Measurements from ENCODE around the gene SUGT1.

Gene SUGT1

DNA sequence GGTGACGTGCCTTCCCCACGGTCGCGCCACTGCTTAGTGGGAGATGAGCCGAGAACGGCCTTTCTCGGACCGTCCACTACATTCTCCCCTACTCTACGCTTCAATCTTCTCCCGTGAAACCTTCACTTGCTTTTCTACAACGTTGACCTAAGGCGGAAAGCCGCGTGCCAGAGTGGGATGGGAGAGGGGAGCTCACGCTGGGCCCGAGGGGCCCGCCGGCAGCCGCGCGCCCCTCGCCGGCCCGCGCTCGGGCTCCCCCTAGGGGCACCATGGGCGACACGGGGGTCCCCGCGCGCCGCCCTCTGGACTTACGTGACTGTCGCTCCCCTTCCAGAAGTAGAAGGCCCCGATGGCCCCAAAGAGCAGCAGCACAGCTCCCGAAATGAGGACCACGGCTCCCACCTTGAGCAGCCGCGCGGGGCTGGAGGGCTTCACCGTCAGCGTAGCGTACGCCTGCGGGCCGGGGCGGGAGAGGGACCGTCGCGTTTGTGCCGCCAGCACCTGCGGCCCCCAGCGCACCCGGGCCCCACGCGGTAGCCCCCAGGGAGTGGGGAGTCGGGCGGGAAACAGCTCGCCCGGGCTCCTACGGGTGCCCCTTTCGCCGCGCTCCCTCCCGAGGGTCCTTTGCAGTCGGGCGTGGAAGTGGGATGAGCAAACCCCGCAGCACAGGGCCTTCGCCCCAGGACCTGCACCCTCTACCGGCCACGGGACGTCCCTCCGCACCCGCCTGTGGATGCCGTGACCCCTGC lies 86.3 kb downstream of the SUGT1 start:
- DNase-seq = no peak

DNA sequence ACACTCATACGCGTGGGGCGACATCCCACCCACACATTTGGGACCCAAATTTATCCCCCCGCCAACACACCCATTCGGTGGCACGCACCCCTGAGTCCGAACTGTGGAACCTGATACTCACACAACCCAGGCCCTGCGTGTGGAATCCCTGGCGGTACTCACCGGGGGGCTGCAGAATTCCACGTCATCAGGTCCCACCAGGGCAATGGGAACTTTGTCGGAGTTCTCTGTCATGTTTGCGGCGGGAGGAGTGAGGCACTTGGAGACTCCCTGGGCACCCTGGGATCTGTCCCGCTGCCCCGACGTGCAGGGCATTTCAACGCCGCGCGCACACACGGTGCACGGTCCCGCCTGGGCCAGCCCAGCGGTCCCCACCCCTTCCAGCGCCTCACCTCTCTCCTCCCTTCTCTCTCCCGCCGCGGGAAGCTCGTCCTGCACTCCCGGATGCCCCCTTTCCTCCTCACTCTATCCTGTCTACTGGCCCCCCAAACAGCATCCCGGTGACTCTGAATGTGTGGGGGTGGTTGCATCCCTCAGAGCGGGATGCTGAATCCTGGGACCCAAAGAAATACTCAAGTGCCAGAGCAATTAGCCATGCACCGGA lies 86.9 kb downstream of the SUGT1 start, which contains the start of gene CNMD:
TSS of gene CNMD (minus strand) at position 353 of the 604 bp plus-strand sequence. CDS start at position 234, 119 bp downstream.
- DNase-seq = no peak

DNA sequence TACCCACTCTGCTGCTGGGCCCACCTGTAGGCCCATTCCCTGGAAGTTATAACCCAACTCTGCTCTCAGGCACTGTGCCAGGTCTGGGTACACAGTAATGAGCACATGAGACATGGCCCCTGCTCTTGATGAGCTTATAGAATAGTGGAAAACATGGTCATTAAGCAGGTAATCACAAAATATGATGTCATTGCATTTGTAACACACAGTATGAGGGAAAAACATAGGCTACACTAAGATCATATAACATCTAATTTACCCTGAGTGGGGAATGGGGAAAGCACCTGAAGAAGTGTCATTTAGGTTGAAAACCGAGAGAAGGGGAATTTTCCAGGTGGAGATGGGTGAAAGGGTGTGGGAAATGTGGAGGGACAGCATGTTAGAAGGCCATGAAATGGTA lies 90.9 kb downstream of the SUGT1 start:
- DNase-seq = no peak

DNA sequence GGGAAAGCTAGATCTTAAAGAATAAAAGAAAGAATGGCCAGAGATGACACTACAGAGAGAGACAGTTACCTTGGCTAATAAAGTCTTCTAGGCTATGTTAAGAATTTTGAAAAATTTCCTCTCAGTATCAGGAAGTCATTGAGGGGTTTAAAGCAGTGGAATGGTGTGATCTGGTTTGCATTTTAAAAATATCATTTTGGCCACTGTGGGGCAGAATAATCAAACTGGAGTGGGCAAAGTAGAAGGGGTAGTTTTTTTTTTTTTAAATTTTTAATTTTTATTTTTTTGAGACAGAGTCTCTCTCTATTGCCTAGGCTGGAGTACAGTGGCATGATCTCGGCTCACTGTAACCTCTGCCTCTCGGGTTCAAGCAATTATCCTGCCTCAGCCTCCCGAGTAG lies 91.4 kb downstream of the SUGT1 start:
- DNase-seq = no peak

DNA sequence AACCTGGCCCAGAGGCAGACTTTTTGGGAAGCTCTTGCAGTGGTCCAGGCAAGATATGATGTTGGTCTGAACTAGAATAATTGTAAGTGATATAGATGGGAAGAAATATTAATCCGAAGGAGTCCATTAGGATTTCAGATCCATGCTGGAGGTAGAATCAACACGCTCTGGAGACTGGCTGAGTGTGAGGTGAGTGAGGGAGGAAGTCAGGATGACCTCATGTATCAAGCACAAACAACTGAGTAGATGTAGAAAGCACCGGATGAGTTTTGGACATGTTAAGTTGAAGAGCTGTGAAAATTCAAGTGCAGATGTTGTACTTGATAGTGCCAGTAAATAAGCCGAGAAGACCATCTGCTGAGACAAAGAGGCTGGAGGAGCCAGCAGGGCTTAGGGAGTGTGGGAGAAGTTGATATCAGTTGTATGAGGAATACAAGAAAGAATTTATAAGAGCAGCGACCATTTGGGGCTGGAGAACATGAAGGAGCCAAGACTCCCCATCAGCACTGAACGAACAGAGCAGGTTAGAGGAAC lies 92.3 kb downstream of the SUGT1 start:
- DNase-seq = no peak

DNA sequence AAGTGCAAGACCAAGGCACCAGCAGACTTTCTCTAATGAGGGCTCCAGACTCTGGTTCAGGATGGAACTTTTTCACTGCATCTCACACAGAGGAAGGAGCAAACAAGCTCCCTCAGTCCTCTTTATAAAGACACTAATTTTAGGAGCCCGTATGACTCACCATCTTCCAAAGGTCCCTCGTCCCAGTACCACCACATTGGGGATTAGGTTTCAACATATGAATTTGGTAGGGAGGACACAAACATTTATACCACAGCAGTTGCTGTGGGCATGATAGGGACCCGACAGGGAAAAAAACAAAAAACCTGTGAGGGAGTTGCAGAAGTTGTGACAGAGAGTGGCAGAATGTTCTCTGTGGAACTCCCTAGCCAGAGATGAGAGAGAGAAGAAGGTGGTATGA lies 93.5 kb downstream of the SUGT1 start:
- DNase-seq = no peak

DNA sequence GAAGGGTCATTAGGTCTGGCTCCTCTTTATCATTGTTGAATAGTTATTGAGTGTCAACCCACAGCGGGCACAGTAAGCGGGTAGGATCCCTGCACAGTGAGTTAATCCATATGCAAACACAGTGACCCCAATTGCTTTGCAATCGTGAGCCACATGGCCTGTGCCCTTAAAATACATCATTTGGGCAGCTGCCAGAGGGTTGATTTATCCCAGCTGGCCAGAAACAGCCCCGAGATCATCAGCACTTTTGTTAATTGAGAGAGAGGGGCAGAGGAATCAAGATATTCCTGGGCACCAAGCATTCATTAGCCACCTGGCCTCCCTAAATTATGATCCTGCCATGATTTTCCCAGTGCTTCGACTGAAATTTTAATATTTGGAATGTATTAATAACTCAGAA lies 96.8 kb downstream of the SUGT1 start:
- no peak for DNase-seq

Measured in MV-4-11 (cell line).